Activated naive CD4-positive, alpha-beta T cell treated with anti-CD3 and anti-CD28 coated beads, Interleukin-2, amount 50 U/mL, for 24 hours (primary cell): ENCODE data around the gene TMPRSS9.

Source experiments
- H3K27ac Mint-ChIP-seq: one replicate; pipeline ENCODE4 v1.8.0; 2021; ENCODE audit warnings: mild to moderate bottlenecking, mixed read lengths
- H3K27me3 Mint-ChIP-seq: one replicate; pipeline ENCODE4 v1.8.0; 2021; ENCODE audit warnings: mixed read lengths
- H3K36me3 Mint-ChIP-seq: one replicate; pipeline ENCODE4 v1.8.0; 2021; ENCODE audit warnings: mixed read lengths
- H3K4me1 Mint-ChIP-seq: one replicate; pipeline ENCODE4 v1.8.0; 2021; ENCODE audit warnings: mixed read lengths
- H3K4me3 Mint-ChIP-seq: one replicate; pipeline ENCODE4 v1.8.0; 2021; ENCODE audit warnings: mild to moderate bottlenecking, mixed read lengths
- H3K9me3 Mint-ChIP-seq: one replicate; pipeline ENCODE4 v1.8.0; 2021; ENCODE audit warnings: mixed read lengths

The TMPRSS9 gene

DNA sequence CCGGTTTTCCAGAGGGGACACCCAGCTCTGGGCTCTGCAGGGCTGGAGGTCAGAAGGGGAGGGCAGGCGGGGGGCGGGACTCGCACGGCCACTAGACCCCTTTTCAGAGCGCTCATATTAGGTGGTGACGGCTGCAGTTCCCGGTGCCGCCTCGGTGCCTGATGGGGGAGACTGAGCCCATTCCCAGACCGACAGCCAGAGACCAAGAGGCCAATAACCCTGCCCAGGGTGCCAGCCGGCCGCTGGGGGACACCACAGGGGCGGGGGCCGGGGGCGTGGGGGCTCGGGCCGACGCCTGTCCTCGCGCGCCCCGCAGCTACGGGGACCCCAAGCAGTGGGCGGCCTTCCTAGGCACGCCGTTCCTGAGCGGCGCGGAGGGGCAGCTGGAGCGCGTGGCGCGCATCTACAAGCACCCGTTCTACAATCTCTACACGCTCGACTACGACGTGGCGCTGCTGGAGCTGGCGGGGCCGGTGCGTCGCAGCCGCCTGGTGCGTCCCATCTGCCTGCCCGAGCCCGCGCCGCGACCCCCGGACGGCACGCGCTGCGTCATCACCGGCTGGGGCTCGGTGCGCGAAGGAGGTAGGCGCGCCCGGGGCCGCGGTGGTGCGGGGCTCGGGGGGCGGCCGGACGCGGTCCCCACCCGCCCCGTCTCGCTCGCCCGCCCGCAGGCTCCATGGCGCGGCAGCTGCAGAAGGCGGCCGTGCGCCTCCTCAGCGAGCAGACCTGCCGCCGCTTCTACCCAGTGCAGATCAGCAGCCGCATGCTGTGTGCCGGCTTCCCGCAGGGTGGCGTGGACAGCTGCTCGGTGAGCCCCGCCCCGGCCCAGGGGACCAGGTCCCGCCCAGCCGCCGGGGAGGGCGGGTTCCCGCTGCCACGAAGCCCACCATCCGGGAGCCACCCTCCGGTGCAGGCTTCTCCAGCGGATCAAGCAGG, 64.9 kb downstream of the TMPRSS9 start:
- H3K27me3 Mint-ChIP-seq: no peaks in the 10 kb centered on the region
- no peak overlapping the region for H3K27ac Mint-ChIP-seq
- H3K9me3 Mint-ChIP-seq: no peaks in the 10 kb centered on the region
- H3K36me3 Mint-ChIP-seq: peaks cover 3% of the 10 kb centered on the region
- peaks cover 11% of the 10 kb centered on the region for H3K4me1 Mint-ChIP-seq
- H3K4me3 Mint-ChIP-seq: no peak overlapping the region

DNA sequence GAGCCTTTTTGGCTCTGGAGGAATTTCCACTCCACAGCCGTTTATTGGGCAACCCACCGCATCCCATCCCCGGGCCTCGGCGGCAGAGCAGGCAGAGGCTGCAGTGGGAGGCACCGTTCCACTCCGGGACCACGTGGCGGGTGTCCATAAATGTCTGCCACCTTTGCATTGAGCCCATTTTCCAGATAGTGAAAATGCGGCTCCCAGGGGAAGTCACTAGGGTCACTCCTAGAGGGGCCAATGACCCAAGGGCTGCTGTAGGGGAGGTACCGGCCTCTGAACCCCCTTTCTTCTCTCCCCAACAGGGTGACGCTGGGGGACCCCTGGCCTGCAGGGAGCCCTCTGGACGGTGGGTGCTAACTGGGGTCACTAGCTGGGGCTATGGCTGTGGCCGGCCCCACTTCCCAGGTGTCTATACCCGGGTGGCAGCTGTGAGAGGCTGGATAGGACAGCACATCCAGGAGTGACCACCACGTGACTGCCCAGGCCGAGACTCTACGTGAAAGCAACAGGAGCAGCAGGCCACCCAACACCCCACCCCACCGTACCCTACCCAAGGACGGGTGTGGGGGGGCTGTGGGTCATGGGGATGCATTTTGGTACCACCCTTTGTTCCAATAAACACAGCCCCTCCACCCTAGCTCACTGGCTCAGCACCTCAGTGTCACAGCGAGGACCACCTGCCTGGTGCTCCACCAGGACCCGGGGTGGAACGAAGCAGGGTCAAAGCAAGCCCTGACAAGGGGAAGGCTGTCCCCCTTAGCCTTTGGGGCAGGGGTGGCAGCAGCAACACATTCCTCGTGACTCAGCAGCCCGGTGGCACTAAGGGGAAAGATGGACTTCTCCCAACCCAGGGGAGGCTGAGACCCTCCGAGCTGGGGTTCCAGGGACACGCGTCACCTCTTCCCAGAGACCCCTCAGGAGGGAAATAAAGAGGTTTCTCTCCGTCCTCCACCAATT, 65.8 kb downstream of the TMPRSS9 start:
- Mint-ChIP-seq H3K27ac (peak overlapping the region; percentile 87), H3K36me3 (peaks cover 3% of the 10 kb centered on the region), H3K4me1 (peaks cover 11% of the 10 kb centered on the region), H3K27me3 (no peaks in the 10 kb centered on the region), H3K4me3 (peak overlapping the region; percentile 96), H3K9me3 (no peaks in the 10 kb centered on the region)

- Mint-ChIP-seq H3K27ac (peak overlapping the region; percentile 99), H3K9me3 (no peaks in the 10 kb centered on the region), H3K4me3 (peak overlapping the region; percentile 96), H3K36me3 (peaks cover 3% of the 10 kb centered on the region), H3K4me1 (peaks cover 11% of the 10 kb centered on the region), H3K27me3 (no peaks in the 10 kb centered on the region)
Measured at GRCh38 chr19:2426611-2427428, 66.8 kb downstream of the TMPRSS9 start.

DNA sequence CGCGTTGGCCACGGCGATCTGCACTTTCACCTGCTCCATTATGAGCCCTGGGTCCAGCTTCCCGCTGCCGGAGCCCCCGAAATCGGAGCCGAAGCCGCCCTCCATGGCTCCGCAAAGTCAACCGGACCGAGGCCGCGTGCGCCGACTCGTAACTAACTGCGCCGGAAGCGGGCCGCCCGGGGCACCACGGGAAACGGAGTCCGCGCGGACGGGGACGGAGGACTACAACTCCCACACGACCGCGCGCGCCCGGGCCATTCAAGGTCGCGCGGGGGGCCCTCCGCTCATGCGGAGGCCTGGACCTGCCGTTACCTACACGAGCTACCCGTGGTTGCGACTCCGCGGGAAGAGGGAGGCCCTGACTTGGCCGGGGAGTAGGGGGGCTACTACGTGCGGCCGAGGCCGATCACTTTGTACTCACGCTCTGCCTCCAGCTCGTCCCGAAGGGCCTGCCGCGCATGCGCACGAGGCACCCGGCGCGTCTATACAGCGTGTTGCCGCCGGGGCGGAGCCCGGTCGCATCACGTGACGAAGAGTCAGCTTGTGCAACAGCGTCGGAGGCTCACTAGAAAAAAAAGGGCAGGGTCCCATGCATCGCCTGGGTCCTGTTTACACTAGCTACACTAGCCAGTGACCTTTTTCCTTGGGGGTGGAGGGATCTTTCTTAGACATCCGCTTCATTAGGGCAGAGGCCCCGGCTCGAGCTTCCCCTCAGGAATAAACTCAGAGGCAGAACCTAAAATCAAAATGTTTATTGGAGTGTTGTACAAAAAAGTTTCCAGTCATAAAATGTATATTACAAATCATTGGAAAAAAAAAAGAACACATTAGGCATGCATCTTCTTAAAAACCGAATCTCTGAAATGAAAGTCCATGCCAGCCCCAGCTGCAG, 67.6 kb downstream of the TMPRSS9 start, which contains the start of gene TIMM13:
Gene TIMM13 (minus strand): TSS at position 158 of the 892 bp plus-strand sequence. CDS start 53 bp downstream, at position 105.
- peaks cover 3% of the 10 kb centered on the region for H3K36me3 Mint-ChIP-seq
- H3K4me3 Mint-ChIP-seq: peak within 1 kb of the TSS; percentile 96
- H3K27me3 Mint-ChIP-seq: no peaks in the 10 kb centered on the region
- H3K9me3 Mint-ChIP-seq: no peaks in the 10 kb centered on the region
- H3K4me1 Mint-ChIP-seq: peaks cover 11% of the 10 kb centered on the region
- H3K27ac Mint-ChIP-seq: peak within 1 kb of the TSS; percentile 99

DNA sequence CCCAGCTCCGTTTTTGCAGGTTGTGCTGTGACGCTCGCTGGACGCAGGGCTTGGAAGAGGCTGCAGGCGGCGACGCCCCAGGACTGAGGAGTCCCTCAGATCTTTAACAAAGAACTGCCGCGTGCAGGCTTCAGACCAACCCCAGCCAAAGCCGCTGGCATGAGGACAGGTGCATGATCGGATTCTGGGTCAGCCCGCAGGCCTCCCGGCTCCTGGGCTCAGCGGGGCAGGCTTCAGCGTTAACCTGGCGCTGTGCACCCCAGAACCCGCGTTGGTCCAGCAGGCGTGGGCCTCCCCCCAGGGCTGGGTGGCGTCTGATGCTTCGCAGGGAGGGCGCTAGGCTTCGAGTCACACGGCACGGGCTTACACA, 68.2 kb downstream of the TMPRSS9 start:
- Mint-ChIP-seq H3K4me1 (peaks cover 11% of the 10 kb centered on the region), H3K9me3 (no peaks in the 10 kb centered on the region), H3K4me3 (no peak overlapping the region), H3K36me3 (peaks cover 3% of the 10 kb centered on the region), H3K27ac (no peak overlapping the region), H3K27me3 (no peaks in the 10 kb centered on the region)

- no peaks in the 10 kb centered on the region for H3K27me3 Mint-ChIP-seq
- peaks cover 11% of the 10 kb centered on the region for H3K4me1 Mint-ChIP-seq
- H3K27ac Mint-ChIP-seq: peak overlapping the region; percentile 59
- H3K4me3 Mint-ChIP-seq: no peak overlapping the region
- peaks cover 3% of the 10 kb centered on the region for H3K36me3 Mint-ChIP-seq
- no peaks in the 10 kb centered on the region for H3K9me3 Mint-ChIP-seq
Measured at GRCh38 chr19:2428756-2429711, 69.0 kb downstream of the TMPRSS9 start.

GRCh38 chr19:2429917-2430535, 70.0 kb downstream of the TMPRSS9 start:
- Mint-ChIP-seq H3K9me3 (no peaks in the 10 kb centered on the region), H3K4me1 (peaks cover 11% of the 10 kb centered on the region), H3K27ac (no peak overlapping the region), H3K4me3 (no peak overlapping the region), H3K36me3 (peaks cover 3% of the 10 kb centered on the region), H3K27me3 (no peaks in the 10 kb centered on the region)

- Mint-ChIP-seq H3K36me3 (peaks cover 2% of the 10 kb centered on the region), H3K9me3 (no peaks in the 10 kb centered on the region), H3K27ac (peak overlapping the region; percentile 70), H3K4me3 (no peak overlapping the region), H3K4me1 (peaks cover 5% of the 10 kb centered on the region), H3K27me3 (no peaks in the 10 kb centered on the region)
Measured at GRCh38 chr19:2431318-2432055, 71.4 kb downstream of the TMPRSS9 start.

DNA sequence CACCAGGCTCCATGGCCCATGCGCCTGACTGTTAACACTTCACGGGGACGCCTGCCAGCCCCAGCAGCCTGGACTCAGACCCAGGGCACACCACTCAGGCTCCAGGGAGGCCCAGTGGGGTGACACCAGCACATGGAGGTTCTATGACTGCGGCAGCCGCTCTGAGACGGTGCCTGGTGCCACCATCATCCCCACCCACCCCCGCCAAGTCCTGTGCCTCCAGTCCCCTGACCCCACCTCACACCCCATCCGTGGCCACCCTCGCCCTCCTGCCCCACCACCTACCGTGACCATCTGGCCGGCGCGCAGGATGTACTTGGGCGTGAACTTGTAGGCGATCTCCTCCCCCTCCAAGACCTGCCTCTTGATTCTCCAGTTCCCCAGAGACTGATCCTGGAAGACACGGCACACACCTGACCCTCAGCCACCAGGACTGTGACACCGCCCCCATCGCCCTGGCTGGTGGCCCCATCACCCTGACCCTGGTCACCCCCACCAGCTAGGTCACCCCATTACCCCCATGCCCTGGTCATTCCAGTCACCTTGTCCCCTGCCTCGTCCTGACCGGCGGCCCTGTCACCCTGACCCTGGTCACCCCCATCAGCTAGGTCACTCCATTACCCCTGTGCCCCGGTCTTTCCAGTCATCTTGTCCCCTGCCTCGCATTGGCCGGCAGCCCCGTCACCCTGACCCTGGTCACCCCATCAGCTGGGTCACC, 72.2 kb downstream of the TMPRSS9 start:
- H3K27ac Mint-ChIP-seq: no peak overlapping the region
- no peaks in the 10 kb centered on the region for H3K27me3 Mint-ChIP-seq
- H3K36me3 Mint-ChIP-seq: peaks cover 1% of the 10 kb centered on the region
- no peaks in the 10 kb centered on the region for H3K9me3 Mint-ChIP-seq
- no peak overlapping the region for H3K4me3 Mint-ChIP-seq
- peaks cover 4% of the 10 kb centered on the region for H3K4me1 Mint-ChIP-seq

DNA sequence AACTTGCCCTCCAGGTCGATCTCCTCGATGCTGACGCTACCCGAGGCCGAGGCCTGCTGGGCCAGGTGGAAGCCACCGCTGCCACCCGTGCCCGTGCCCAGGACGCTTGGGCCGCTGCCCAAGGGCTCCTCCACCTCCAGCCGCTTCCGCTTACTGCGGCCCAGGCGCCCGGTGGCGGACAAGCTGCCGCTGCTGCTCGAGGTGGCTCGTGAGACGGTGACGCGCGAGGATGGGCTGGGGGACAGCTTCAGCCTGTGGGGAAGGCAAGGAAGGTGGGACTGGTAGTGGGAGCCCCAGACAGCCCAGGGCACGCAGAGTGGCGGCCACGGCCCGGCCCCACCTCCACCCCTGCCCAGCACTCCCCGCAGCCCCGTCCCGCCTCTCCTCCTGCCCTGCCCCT, 73.8 kb downstream of the TMPRSS9 start:
- H3K9me3 Mint-ChIP-seq: no peaks in the 10 kb centered on the region
- no peaks in the 10 kb centered on the region for H3K36me3 Mint-ChIP-seq
- no peaks in the 10 kb centered on the region for H3K27me3 Mint-ChIP-seq
- no peak overlapping the region for H3K27ac Mint-ChIP-seq
- H3K4me1 Mint-ChIP-seq: no peaks in the 10 kb centered on the region
- H3K4me3 Mint-ChIP-seq: no peak overlapping the region

- Mint-ChIP-seq H3K27me3 (no peaks in the 10 kb centered on the region), H3K4me3 (no peak overlapping the region), H3K36me3 (no peaks in the 10 kb centered on the region), H3K9me3 (no peaks in the 10 kb centered on the region), H3K27ac (no peak overlapping the region), H3K4me1 (no peaks in the 10 kb centered on the region)
Measured at GRCh38 chr19:2434267-2434666, 74.2 kb downstream of the TMPRSS9 start.

- Mint-ChIP-seq H3K36me3 (no peaks in the 10 kb centered on the region), H3K4me1 (no peaks in the 10 kb centered on the region), H3K27me3 (no peaks in the 10 kb centered on the region), H3K27ac (no peak overlapping the region), H3K9me3 (no peaks in the 10 kb centered on the region), H3K4me3 (no peak overlapping the region)
Measured at GRCh38 chr19:2434721-2435265, 74.7 kb downstream of the TMPRSS9 start.
